Upper lobe of left lung (tissue), 6 donors: Measurements from ENCODE around the gene CD59. TPM values are rescaled to one million over a fixed set of nuclear protein-coding genes. Genes with fewer than 3 reads are reported as not detected.
A peak's percentile ranks its signal among the peaks of the same experiment; 100 is the strongest.

ENCODE experiments used
- ATAC-seq, 2 donors: fragments of 200-7000 bp; cut with Tn5 transposase; one replicate each; pipeline ENCODE4 v1.9.1; 2022; ENCODE audit warnings: mild to moderate bottlenecking in 2 of 2, moderate library complexity in 2 of 2; ENCODE audit not compliant: low FRiP score in 2 of 2
- DNase-seq, 2 donors: peaks; one replicate each; pipeline ENCODE4 v3.0.0-alpha.2; 2019 to 2020
- H3K27ac ChIP-seq, 4 donors: fragments of 200-600 bp; sonication (generic); one replicate each; pipeline ENCODE4 v1.5.1; 2016 to 2019
- H3K27me3 ChIP-seq, 4 donors: fragments of 200-600 bp; sonication (generic); one replicate each; pipeline ENCODE4 v1.5.1; 2017 to 2019
- H3K36me3 ChIP-seq, 4 donors: fragments of 200-600 bp; sonication (generic); one replicate each; pipeline ENCODE4 v1.5.1; 2016 to 2019
- H3K4me1 ChIP-seq, 4 donors: fragments of 200-600 bp; sonication (generic); one replicate each; pipeline ENCODE4 v1.5.1; 2018 to 2019
- H3K4me3 ChIP-seq, 4 donors: fragments of 200-600 bp; sonication (generic); one replicate each; pipeline ENCODE4 v1.5.1; 2017 to 2019; ENCODE audit warnings: mild to moderate bottlenecking in 2 of 4, moderate library complexity in 1 of 4
- H3K9me3 ChIP-seq, 4 donors: fragments of 200-600 bp; sonication (generic); one replicate each; pipeline ENCODE4 v1.5.1; 2018 to 2019
- EP300 ChIP-seq, 4 donors: sonication (generic); formaldehyde crosslinking; IDR thresholded peaks; one replicate each; pipeline ENCODE4 v1.5.1; 2017; ENCODE audit warnings: antibody characterized with exemption in 4 of 4, control low read depth in 2 of 4
- POLR2A ChIP-seq, 4 donors: fragments of 450-650 bp; IDR thresholded peaks; one replicate each; pipeline ENCODE4 v1.5.1; 2016 to 2017; ENCODE audit warnings: antibody characterized with exemption in 4 of 4, mild to moderate bottlenecking in 2 of 4
- POLR2AphosphoS5 ChIP-seq, 2 donors: sonication (generic); formaldehyde crosslinking; IDR thresholded peaks; one replicate each; pipeline ENCODE4 v1.5.1; 2017; ENCODE audit warnings: antibody characterized with exemption in 2 of 2
- WGBS, 2 donors: methylation state at CpG; one replicate each; pipeline ENCODE4 v1.1.5; 2017 to 2018; 5-methylcytosine and 5-hydroxymethylcytosine counted together
- total RNA-seq, 6 donors: library from RNA; depleted of rRNA in 4 of 6; stranded (reverse); fragments of >200 nt in 4 of 6; gene quantifications; one replicate each; pipeline versions ENCODE4 v1.1.0 to v1.2.1, GENCODE V29; 2016 to 2021
- TF ChIP-seq, protein P1 (sequence below), 6 experiments: fragments of 450-650 bp in 4 of 6; fragments of 200-600 bp in 2 of 6; sonication (generic) in 2 of 6; IDR thresholded peaks; one replicate each; pipeline ENCODE4 v1.5.1; 2016 to 2019; ENCODE audit warnings: antibody characterized with exemption in 6 of 6
- donor health status: DM: no; HTN: no; CAD: no; lungs with moderate emphysema.
- donor health status: DM: no; HTN: yes; CAD: no; lungs with severe emphysema.

The CD59 gene
- total RNA-seq, 6 donors from 2014 or later, result 57.6 to 914 (median 315) TPM

DNA sequence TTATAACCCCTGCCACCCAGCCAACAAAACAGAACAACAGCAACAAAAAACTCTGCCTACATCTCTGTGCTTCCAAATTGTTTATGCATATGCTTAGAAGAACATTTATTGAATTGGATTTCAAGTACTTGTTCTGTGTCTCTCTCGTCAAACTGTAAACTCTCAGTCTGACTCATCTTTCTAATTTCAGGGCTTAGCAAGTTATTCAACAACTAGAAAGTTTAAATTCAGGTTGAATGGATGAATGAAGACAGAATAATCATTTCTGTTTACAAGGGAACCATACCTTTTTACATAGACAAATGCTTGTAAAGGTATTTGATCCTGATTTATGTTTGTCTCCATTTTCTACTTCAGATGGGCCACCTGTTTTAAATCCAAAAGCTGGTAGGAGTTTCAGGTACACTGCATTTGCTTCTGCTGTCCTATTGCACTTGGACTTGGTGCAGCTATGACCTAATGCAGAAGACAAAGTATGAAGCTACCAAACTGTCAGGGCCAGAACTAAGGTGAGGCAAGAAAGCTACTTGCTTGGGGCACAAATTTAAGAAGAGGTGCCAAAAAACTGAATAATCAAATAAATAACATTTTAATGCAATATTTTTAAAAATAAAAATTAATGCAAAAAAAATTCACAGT is 39.7 kb upstream of the CD59 start:
- no peak overlapping the region for H3K4me3 ChIP-seq
- no peak for ATAC-seq
- no peak for DNase-seq
- H3K9me3 ChIP-seq, result no peaks in the 10 kb centered on the region
- WGBS, 2 donors, result 32 to 43% methylated on average over 1 of the region's 1 CpG
- H3K27ac ChIP-seq, result no peak overlapping the region
- TF ChIP-seq, protein P1, sequence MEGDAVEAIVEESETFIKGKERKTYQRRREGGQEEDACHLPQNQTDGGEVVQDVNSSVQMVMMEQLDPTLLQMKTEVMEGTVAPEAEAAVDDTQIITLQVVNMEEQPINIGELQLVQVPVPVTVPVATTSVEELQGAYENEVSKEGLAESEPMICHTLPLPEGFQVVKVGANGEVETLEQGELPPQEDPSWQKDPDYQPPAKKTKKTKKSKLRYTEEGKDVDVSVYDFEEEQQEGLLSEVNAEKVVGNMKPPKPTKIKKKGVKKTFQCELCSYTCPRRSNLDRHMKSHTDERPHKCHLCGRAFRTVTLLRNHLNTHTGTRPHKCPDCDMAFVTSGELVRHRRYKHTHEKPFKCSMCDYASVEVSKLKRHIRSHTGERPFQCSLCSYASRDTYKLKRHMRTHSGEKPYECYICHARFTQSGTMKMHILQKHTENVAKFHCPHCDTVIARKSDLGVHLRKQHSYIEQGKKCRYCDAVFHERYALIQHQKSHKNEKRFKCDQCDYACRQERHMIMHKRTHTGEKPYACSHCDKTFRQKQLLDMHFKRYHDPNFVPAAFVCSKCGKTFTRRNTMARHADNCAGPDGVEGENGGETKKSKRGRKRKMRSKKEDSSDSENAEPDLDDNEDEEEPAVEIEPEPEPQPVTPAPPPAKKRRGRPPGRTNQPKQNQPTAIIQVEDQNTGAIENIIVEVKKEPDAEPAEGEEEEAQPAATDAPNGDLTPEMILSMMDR (IDR thresholded peaks at IDR 0.05), result no peak
- no peak for TF ChIP-seq POLR2A (IDR thresholded peaks at IDR 0.05)
- no peak for TF ChIP-seq POLR2AphosphoS5 (IDR thresholded peaks at IDR 0.05)
- no peak for TF ChIP-seq EP300 (IDR thresholded peaks at IDR 0.05)
- peaks cover 23 to 31% (median 28%) of the 10 kb centered on the region in 4 donors for H3K4me1 ChIP-seq
- H3K36me3 ChIP-seq, result no peaks in the 10 kb centered on the region
- no peaks in the 10 kb centered on the region for H3K27me3 ChIP-seq

DNA sequence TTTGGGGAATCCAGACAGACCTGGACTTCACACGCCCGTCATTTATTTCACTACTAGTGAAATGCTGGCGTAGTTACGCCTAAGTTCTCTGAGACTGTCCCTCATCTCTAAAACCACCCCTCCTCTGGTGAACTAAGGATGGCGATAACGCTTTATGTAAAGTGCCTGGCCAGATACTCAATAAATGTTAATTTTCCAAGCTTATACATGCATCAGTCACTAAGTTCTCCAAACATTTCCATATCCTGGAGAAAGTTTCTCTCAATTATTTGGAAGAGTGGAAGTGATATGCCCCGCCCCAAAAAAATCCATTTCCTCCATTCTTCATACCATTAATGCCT is 39.2 kb upstream of the CD59 start:
- Histone ChIP-seq H3K4me3 (no peak overlapping the region), H3K27ac (no peak overlapping the region), H3K9me3 (no peaks in the 10 kb centered on the region), H3K36me3 (no peaks in the 10 kb centered on the region), H3K27me3 (no peaks in the 10 kb centered on the region), H3K4me1 (peaks cover 23 to 30% (median 27%) of the 10 kb centered on the region in 4 donors)
- ATAC-seq, result no peak
- no peak for DNase-seq
- TF ChIP-seq, protein P1 (IDR thresholded peaks at IDR 0.05), result no peak
- TF ChIP-seq POLR2AphosphoS5 (IDR thresholded peaks at IDR 0.05), result no peak
- no peak for TF ChIP-seq POLR2A (IDR thresholded peaks at IDR 0.05)
- no peak for TF ChIP-seq EP300 (IDR thresholded peaks at IDR 0.05)
- 70 to 85% methylated on average over 7 of the region's 7 CpGs for WGBS, 2 donors

DNA sequence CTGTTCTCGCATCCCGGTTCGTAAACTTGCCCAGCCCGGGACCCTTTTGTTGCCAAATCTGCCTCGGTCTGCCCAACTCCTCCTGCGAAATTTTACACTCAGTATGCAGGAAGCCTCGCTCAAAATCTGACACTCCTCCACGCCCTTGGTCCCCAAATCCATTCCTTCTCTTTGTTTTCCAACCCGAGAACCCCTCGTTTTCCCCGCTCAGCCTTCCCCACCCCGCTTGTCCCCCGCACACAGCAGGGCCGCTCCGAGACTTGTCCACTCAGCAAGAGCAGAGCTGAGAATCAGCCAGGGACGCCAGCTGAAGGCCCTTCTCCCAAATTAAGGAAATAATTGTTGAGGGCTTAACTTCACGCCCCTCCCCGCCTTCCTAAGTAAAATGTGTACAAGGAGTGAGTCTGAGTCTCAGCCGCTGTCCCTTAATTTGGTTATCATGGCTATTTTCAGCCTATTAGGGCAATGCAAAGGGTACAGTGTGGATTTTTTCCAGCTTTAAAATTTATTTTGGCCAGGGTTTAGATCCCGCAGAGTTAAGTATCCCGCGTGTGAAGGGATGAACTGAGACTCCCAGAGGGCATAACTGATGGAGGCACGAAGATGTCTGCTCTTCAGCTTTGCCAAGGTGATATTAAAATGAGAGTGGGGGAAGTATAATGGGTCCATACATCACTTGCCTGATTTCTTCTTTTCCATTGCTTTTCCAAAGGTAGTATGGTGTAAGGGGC is 38.7 kb upstream of the CD59 start:
- ATAC-seq (peak; percentile 7 to 42), DNase-seq (peak in 1 of 2 donors; percentile 25)
- peak overlapping the region; percentile 71 to 90 (median 86) for H3K27ac ChIP-seq
- no peaks in the 10 kb centered on the region for H3K9me3 ChIP-seq
- H3K4me3 ChIP-seq, result peak overlapping the region; percentile 68 to 100 (median 92)
- H3K36me3 ChIP-seq, result no peaks in the 10 kb centered on the region
- peaks cover 23 to 30% (median 26%) of the 10 kb centered on the region in 4 donors for H3K4me1 ChIP-seq
- WGBS, 2 donors, result 3% methylated on average over 23 of the region's 23 CpGs
- TF ChIP-seq, protein P1 (IDR thresholded peaks at IDR 0.05), result no peak
- TF ChIP-seq POLR2A (IDR thresholded peaks at IDR 0.05), result no peak
- no peak for TF ChIP-seq POLR2AphosphoS5 (IDR thresholded peaks at IDR 0.05)
- TF ChIP-seq EP300 (IDR thresholded peaks at IDR 0.05), result no peak
- H3K27me3 ChIP-seq, result no peaks in the 10 kb centered on the region

DNA sequence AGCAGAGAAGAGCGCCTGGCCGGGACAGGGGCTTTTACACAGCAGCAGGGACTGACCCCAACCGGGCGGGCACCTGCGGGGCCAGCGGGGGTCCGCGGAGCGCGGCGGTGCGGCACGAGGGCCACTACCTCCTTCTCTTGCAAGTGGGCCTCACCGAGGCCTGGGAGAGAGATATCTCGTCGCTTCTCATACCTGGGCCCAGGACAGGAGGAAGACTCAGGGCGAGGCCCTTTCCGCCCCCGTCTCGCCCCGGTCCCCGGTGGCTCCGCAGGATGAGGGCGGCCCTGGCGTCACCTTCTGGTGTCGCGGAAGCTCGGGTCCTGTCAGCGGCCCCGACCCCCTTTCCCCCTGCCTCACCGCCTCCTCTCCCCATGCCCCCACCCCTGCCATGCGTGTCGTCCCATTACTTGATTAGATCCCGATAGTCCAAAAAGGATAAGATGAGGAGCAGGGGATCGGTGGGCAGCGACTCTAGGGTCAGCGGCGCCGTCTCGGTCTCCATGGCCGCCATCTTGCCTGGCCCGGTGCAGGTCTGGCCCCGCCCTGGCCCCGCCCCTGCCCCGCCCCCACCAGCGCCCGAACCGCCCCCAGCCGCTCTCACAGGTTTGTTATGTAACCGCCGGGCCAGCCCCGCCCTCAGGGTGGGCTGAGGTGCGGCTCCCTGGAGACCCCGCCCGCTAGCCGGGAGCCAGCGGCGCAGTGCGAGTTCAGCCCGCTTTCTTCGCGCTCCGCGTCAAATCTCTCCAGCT is 37.9 kb upstream of the CD59 start, which contains the start of gene FBXO3:
TSS of gene FBXO3 (minus strand) at position 534 of the 749 bp plus-strand sequence. CDS start at position 511, 23 bp downstream.
- H3K27ac ChIP-seq, result peak within 1 kb of the TSS; percentile 71 to 90 (median 86)
- peaks cover 23 to 30% (median 26%) of the 10 kb centered on the region in 4 donors for H3K4me1 ChIP-seq
- no peaks in the 10 kb centered on the region for H3K9me3 ChIP-seq
- WGBS, 2 donors, result 0% methylated on average over 4 to 33 of the region's 64 CpGs
- H3K36me3 ChIP-seq, result peaks cover 0 to 5% (median 0%) of the 10 kb centered on the region in 4 donors
- ATAC-seq (peak; percentile 96 to 97), DNase-seq (peak; percentile 94 to 95)
- TF ChIP-seq EP300 (IDR thresholded peaks at IDR 0.05) (peak in 1 of 4 donors; percentile 27), POLR2A (IDR thresholded peaks at IDR 0.05) (peak in 1 of 4 donors; percentile 43), POLR2AphosphoS5 (IDR thresholded peaks at IDR 0.05) (peak; percentile 55 to 60)
- TF ChIP-seq, protein P1 (IDR thresholded peaks at IDR 0.05), result no peak
- peak within 1 kb of the TSS; percentile 68 to 100 (median 92) for H3K4me3 ChIP-seq
- no peaks in the 10 kb centered on the region for H3K27me3 ChIP-seq
